Adrenal gland (tissue), 5 donors: Measurements from ENCODE around the gene VN1R5.

Source experiments
- POLR2A ChIP-seq, 2 donors: fragments of 450-650 bp; IDR thresholded peaks; one replicate each; pipeline ENCODE4 v1.6.1; 2017; ENCODE audit warnings: antibody characterized with exemption in 2 of 2, mild to moderate bottlenecking in 2 of 2, moderate library complexity in 1 of 2
- TF ChIP-seq, protein P1 (sequence below), 6 experiments: fragments of 450-650 bp in 4 of 6; fragments of 200-600 bp in 2 of 6; sonication (generic) in 1 of 6; IDR thresholded peaks; 1 replicate in 5 of 6; 2 replicates in 1 of 6; pipeline versions ENCODE4 v1.5.1 to v1.8.0; 2016 to 2021; ENCODE audit warnings: antibody characterized with exemption in 6 of 6, mild to moderate bottlenecking in 2 of 6, moderate library complexity in 1 of 6
- donor health status: DM: no; HTN: no; CAD: no.

GRCh38 chr1:247266053-247266452, 10.2 kb downstream of the VN1R5 start:
- TF ChIP-seq, protein P1, sequence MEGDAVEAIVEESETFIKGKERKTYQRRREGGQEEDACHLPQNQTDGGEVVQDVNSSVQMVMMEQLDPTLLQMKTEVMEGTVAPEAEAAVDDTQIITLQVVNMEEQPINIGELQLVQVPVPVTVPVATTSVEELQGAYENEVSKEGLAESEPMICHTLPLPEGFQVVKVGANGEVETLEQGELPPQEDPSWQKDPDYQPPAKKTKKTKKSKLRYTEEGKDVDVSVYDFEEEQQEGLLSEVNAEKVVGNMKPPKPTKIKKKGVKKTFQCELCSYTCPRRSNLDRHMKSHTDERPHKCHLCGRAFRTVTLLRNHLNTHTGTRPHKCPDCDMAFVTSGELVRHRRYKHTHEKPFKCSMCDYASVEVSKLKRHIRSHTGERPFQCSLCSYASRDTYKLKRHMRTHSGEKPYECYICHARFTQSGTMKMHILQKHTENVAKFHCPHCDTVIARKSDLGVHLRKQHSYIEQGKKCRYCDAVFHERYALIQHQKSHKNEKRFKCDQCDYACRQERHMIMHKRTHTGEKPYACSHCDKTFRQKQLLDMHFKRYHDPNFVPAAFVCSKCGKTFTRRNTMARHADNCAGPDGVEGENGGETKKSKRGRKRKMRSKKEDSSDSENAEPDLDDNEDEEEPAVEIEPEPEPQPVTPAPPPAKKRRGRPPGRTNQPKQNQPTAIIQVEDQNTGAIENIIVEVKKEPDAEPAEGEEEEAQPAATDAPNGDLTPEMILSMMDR (IDR thresholded peaks at IDR 0.05): no peak
- no peak for TF ChIP-seq POLR2A (IDR thresholded peaks at IDR 0.05)
